HCT116 (cell line): ENCODE results near the gene YBX2.
A peak's percentile ranks its signal among the peaks of the same experiment; 100 is the strongest.

ENCODE experiments used
- POLR2AphosphoS5 ChIP-seq: IDR thresholded peaks from 2 replicates; pipeline ENCODE4 v1.6.1; 2011; ENCODE audit warnings: mild to moderate bottlenecking, low read depth, low read length, moderate library complexity
- SIN3A ChIP-seq: IDR thresholded peaks from 2 replicates; pipeline ENCODE4 v1.6.1; 2012; ENCODE audit warnings: low read depth
- TF ChIP-seq, protein P1 (sequence below), 3 experiments: fragments of 200-600 bp in 1 of 3; sonication (generic) in 1 of 3; IDR thresholded peaks in 2 of 3; conservative IDR thresholded peaks in 1 of 3; 2 replicates each; pipeline ENCODE4 v1.5.1; 2012 to 2017; ENCODE audit warnings: low read depth in 2 of 3, low read length in 2 of 3, antibody characterized with exemption in 1 of 3, borderline replicate concordance in 1 of 3, control low read depth in 1 of 3, mild to moderate bottlenecking in 1 of 3, mixed read lengths in 1 of 3, mixed run types in 1 of 3, moderate library complexity in 1 of 3; ENCODE audit not compliant: insufficient read depth in 1 of 3

DNA sequence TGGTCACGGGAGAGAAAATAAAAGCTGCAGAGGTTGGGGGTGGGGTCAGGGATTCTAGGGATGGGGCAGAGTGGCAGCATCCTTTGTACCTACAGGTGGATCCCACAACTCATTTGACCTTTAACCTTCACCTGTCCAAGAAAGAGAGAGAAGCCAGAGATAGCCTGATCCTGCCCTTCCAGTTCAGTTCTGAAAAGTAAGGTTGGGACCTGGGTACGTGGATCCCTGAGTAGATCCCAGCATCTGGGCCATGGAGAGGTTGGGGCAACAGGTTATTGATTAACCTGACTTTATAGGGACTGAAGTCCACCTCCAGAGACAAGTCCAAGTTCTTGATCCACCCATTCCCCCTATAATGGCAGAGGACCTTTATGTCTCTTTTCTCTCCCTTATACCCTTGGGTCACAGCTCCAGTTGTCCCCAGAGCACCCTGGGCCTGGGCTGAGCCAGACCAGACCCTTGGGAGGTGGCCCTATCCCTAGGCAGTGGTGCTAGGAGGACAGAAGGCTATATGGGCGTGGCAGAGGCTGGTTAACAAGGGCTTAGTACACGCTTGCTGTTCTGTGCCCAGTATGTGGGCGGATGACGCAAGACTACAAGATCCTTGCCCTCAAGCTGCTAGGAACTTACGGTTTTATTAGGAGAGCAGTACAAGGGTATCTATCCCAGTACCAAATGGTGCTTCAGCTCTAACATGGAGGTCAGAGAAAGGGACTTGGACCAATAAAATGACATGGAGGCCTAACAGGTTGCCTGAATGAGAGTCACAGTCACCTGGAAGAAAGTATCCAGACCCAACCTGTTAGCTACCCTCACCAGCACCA lies 35.5 kb downstream of the YBX2 start:
- TF ChIP-seq POLR2AphosphoS5 (peak; percentile 48), SIN3A (peak; percentile 58)
- TF ChIP-seq, protein P1, sequence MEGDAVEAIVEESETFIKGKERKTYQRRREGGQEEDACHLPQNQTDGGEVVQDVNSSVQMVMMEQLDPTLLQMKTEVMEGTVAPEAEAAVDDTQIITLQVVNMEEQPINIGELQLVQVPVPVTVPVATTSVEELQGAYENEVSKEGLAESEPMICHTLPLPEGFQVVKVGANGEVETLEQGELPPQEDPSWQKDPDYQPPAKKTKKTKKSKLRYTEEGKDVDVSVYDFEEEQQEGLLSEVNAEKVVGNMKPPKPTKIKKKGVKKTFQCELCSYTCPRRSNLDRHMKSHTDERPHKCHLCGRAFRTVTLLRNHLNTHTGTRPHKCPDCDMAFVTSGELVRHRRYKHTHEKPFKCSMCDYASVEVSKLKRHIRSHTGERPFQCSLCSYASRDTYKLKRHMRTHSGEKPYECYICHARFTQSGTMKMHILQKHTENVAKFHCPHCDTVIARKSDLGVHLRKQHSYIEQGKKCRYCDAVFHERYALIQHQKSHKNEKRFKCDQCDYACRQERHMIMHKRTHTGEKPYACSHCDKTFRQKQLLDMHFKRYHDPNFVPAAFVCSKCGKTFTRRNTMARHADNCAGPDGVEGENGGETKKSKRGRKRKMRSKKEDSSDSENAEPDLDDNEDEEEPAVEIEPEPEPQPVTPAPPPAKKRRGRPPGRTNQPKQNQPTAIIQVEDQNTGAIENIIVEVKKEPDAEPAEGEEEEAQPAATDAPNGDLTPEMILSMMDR (IDR thresholded peaks at IDR 0.05 in 2 of 3, conservative IDR thresholded peaks at IDR 0.05 in 1 of 3; ENCODE audit: borderline replicate concordance in 1 of 3, insufficient read depth in 1 of 3, low read depth in 2 of 3, low read length in 2 of 3): no peak
